SK-N-SH (cell line): ENCODE results near the gene LILRA2. TPM values are rescaled to one million over a fixed set of nuclear protein-coding genes. Genes with fewer than 3 reads are reported as not detected.

ENCODE experiments used
- CTCF ChIA-PET: fragments of 300-600, 350-600 bp; formaldehyde crosslinking; extraction: SDS; loops from one replicate; lab custom pipeline; 2021; lab: Yijun Ruan, JAX
- POLR2A ChIA-PET: fragments of 350-600 bp; sonication (Branson Sonifier 250); formaldehyde crosslinking; extraction: SDS; loops from one replicate; lab custom pipeline; 2020; ENCODE audit warnings: antibody characterized with exemption, inconsistent platforms; lab: Yijun Ruan, JAX
- DNase-seq: peaks from one replicate; pipeline ENCODE4 v3.0.0; 2012
- H2AFZ ChIP-seq: fragments of 200-600 bp; sonication (generic); 2 replicates; pipeline ENCODE4 v1.8.1; 2016; ENCODE audit warnings: antibody characterized with exemption, mild to moderate bottlenecking, low read depth
- H3F3A ChIP-seq: fragments of 200-600 bp; sonication (generic); replicated peaks from 2 replicates; pipeline ENCODE3; 2016; ENCODE audit warnings: antibody characterized with exemption, mild to moderate bottlenecking; ENCODE audit not compliant: insufficient read depth
- H3K27ac ChIP-seq, 2 experiments: fragments of 200-500 bp in 1 of 2; fragments of 200-600 bp in 1 of 2; sonication (Bioruptor generic) in 1 of 2; sonication (generic), shearing (Covaris generic) in 1 of 2; 2 replicates each; pipeline versions ENCODE4 v1.5.1 to v1.6.1; 2014 to 2016; ENCODE audit warnings: low read depth in 2 of 2, inconsistent platforms in 1 of 2, low read length in 1 of 2, mild to moderate bottlenecking in 1 of 2, mixed read lengths in 1 of 2
- H3K27me3 ChIP-seq: fragments of 200-600 bp; sonication (generic), shearing (Covaris generic); 2 replicates; pipeline ENCODE4 v1.6.1; 2016; ENCODE audit warnings: mixed run types; ENCODE audit not compliant: insufficient read depth
- H3K36me3 ChIP-seq, 2 experiments: fragments of 200-500 bp in 1 of 2; fragments of 200-600 bp in 1 of 2; sonication (Bioruptor generic) in 1 of 2; sonication (generic) in 1 of 2; replicated peaks in 1 of 2; 2 replicates each; pipeline versions ENCODE3 to v1.5.1; 2014 to 2016; ENCODE audit warnings: low read length in 1 of 2, mild to moderate bottlenecking in 1 of 2; ENCODE audit not compliant: insufficient read depth in 2 of 2, control insufficient read depth in 1 of 2
- H3K4me1 ChIP-seq, 2 experiments: fragments of 200-500 bp in 1 of 2; fragments of 200-600 bp in 1 of 2; sonication (Bioruptor generic) in 1 of 2; sonication (generic), shearing (Covaris generic) in 1 of 2; 2 replicates each; pipeline versions ENCODE4 v1.5.1 to v1.6.1; 2014 to 2016; ENCODE audit warnings: low read depth in 1 of 2, low read length in 1 of 2, mixed run types in 1 of 2; ENCODE audit not compliant: insufficient read depth in 2 of 2, control insufficient read depth in 1 of 2
- H3K4me2 ChIP-seq: fragments of 200-600 bp; sonication (generic), shearing (Covaris generic); 2 replicates; pipeline ENCODE4 v1.6.1; 2017; ENCODE audit warnings: mixed run types
- H3K4me3 ChIP-seq, 2 experiments: fragments of 200-500 bp in 1 of 2; fragments of 200-600 bp in 1 of 2; sonication (Bioruptor generic) in 1 of 2; sonication (generic), shearing (Covaris generic) in 1 of 2; 2 replicates each; pipeline versions ENCODE4 v1.5.1 to v1.8.1; 2014 to 2016; ENCODE audit warnings: low read depth in 2 of 2, inconsistent platforms in 1 of 2, low read length in 1 of 2, mild to moderate bottlenecking in 1 of 2, mixed read lengths in 1 of 2, moderate library complexity in 1 of 2
- H3K79me2 ChIP-seq: fragments of 200-600 bp; sonication (generic); 2 replicates; pipeline ENCODE4 v1.8.1; 2017; ENCODE audit warnings: mild to moderate bottlenecking; ENCODE audit not compliant: insufficient read depth
- H3K9ac ChIP-seq: fragments of 200-600 bp; sonication (generic); 2 replicates; pipeline ENCODE4 v1.6.1; 2017; ENCODE audit warnings: mixed run types
- H3K9me2 ChIP-seq: fragments of 200-600 bp; sonication (generic); 2 replicates; pipeline ENCODE4 v1.6.1; 2017; ENCODE audit warnings: mixed run types
- H3K9me3 ChIP-seq: fragments of 200-600 bp; sonication (generic); 2 replicates; pipeline ENCODE4 v1.6.1; 2017; ENCODE audit warnings: mixed run types, mild to moderate bottlenecking, moderate library complexity
- H4K20me1 ChIP-seq: fragments of 200-600 bp; sonication (generic); 2 replicates; pipeline ENCODE4 v1.6.1; 2017; ENCODE audit warnings: mild to moderate bottlenecking, mixed run types; ENCODE audit not compliant: insufficient read depth
- ELF1 ChIP-seq: IDR thresholded peaks from 2 replicates; pipeline ENCODE4 v1.4.0; 2012
- EZH2phosphoT487 ChIP-seq: fragments of 200-600 bp; sonication (generic); IDR thresholded peaks from 2 replicates; pipeline ENCODE4 v1.6.1; 2017; ENCODE audit warnings: low read depth, mixed run types, mild to moderate bottlenecking, antibody characterized with exemption, moderate library complexity, borderline replicate concordance
- FOXJ3 ChIP-seq: sonication (generic); formaldehyde crosslinking; IDR thresholded peaks from 2 replicates; pipeline ENCODE4 v1.5.1; 2020; ENCODE audit warnings: mild to moderate bottlenecking, missing genetic modification reagents
- MEF2A ChIP-seq: IDR thresholded peaks from 2 replicates; pipeline ENCODE4 v1.4.0; 2012; ENCODE audit warnings: low read depth, borderline replicate concordance
- NFIC ChIP-seq: IDR thresholded peaks from 2 replicates; pipeline ENCODE4 v1.4.0; 2012; ENCODE audit warnings: borderline replicate concordance
- POLR2AphosphoS5 ChIP-seq: IDR thresholded peaks from 2 replicates; pipeline ENCODE4 v1.6.1; 2012; ENCODE audit warnings: low read depth, low read length
- SMC3 ChIP-seq: IDR thresholded peaks from 2 replicates; pipeline ENCODE4 v1.6.1; 2012; ENCODE audit warnings: low read depth, low read length, improper control_type of control experiment
- TCF12 ChIP-seq: IDR thresholded peaks from 2 replicates; pipeline ENCODE4 v1.4.0; 2012
- TEAD4 ChIP-seq: IDR thresholded peaks from 2 replicates; pipeline ENCODE4 v1.4.0; 2012; ENCODE audit warnings: mild to moderate bottlenecking, borderline replicate concordance; ENCODE audit not compliant: insufficient read depth
- USF2 ChIP-seq: fragments of 150-350 bp; IDR thresholded peaks from 2 replicates; pipeline ENCODE4 v1.6.1; 2017; ENCODE audit warnings: antibody characterized with exemption, low read length, low read depth, borderline replicate concordance
- YY1 ChIP-seq: IDR thresholded peaks from 2 replicates; pipeline ENCODE4 v1.4.0; 2012; ENCODE audit warnings: low read depth, mild to moderate bottlenecking
- ZBTB33 ChIP-seq: IDR thresholded peaks from 2 replicates; pipeline ENCODE4 v1.4.0; 2012; ENCODE audit warnings: low read depth, borderline replicate concordance
- WGBS: methylation state at CpG from one replicate; pipeline ENCODE4 v1.1.6; 2017; ENCODE audit warnings: low lambda C conversion rate; 5-methylcytosine and 5-hydroxymethylcytosine counted together
- polyA plus RNA-seq, 3 experiments: library from polyadenylated mRNA; depleted of rRNA; stranded (reverse); fragments of >200 nt; gene quantifications; 2 replicates each; pipeline ENCODE4 v1.2.3, GENCODE V29; 2012
- TF ChIP-seq, protein P1 (sequence below): fragments of 150-350 bp; IDR thresholded peaks from 2 replicates; pipeline ENCODE4 v1.6.1; 2016; ENCODE audit warnings: mild to moderate bottlenecking, low read depth, low read length
- TF ChIP-seq, protein P2 (sequence below): IDR thresholded peaks from 2 replicates; pipeline ENCODE4; 2012

The LILRA2 gene
- polyA plus RNA-seq, 1 of the 3 experiments (the other 2 are of a cell fraction): not detected

DNA sequence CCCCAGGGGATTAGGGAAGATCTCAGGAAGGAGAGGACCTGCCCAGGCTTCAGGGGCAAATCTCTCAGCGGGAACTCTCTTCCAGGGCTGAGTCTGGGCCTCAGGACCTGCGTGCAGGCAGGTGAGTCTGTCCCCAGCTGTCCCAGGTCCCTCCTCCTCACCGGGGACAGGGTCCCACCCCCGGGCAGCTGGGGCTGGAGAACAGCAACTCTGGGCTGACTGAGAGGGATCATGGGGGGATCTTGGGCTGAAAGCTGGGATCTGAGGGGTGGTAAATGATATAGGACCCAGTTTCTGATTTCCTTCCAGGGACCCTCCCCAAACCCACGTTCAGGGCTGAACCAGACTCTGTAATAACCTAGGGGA, 34.2 kb downstream of the LILRA2 start:
- Histone ChIP-seq H3K4me3 (no peak overlapping the region), H3K27ac (no peak overlapping the region), H3K27me3 (peaks cover 10% of the 10 kb centered on the region), H3K4me2 (no peak overlapping the region), H3K4me1 (no peaks in the 10 kb centered on the region), H4K20me1 (no peaks in the 10 kb centered on the region), H2AFZ (no peak overlapping the region), H3K9me3 (peaks cover 9% of the 10 kb centered on the region; the same call in 1 of the 2 replicates), H3K9me2 (no peaks in the 10 kb centered on the region), H3K79me2 (no peaks in the 10 kb centered on the region), H3K9ac (no peak overlapping the region), H3F3A (no peaks in the 10 kb centered on the region), H3K36me3 (no peaks in the 10 kb centered on the region)
- CTCF ChIA-PET: no interaction called here
- no peak for DNase-seq
- 8% methylated on average over 1 of the region's 5 CpGs for WGBS
- POLR2A ChIA-PET: no interaction called here
- TF ChIP-seq FOXJ3 (CRISPR knock-in tag) (no peak), USF2 (no peak), TEAD4 (no peak), ZBTB33 (no peak), SMC3 (no peak), MEF2A (no peak), POLR2AphosphoS5 (no peak), EZH2phosphoT487 (no peak)
- TF ChIP-seq, protein P1, sequence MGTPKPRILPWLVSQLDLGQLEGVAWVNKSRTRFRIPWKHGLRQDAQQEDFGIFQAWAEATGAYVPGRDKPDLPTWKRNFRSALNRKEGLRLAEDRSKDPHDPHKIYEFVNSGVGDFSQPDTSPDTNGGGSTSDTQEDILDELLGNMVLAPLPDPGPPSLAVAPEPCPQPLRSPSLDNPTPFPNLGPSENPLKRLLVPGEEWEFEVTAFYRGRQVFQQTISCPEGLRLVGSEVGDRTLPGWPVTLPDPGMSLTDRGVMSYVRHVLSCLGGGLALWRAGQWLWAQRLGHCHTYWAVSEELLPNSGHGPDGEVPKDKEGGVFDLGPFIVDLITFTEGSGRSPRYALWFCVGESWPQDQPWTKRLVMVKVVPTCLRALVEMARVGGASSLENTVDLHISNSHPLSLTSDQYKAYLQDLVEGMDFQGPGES: no peak
- TF ChIP-seq, protein P2, sequence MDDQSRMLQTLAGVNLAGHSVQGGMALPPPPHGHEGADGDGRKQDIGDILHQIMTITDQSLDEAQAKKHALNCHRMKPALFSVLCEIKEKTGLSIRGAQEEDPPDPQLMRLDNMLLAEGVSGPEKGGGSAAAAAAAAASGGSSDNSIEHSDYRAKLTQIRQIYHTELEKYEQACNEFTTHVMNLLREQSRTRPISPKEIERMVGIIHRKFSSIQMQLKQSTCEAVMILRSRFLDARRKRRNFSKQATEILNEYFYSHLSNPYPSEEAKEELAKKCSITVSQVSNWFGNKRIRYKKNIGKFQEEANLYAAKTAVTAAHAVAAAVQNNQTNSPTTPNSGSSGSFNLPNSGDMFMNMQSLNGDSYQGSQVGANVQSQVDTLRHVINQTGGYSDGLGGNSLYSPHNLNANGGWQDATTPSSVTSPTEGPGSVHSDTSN: no peak

DNA sequence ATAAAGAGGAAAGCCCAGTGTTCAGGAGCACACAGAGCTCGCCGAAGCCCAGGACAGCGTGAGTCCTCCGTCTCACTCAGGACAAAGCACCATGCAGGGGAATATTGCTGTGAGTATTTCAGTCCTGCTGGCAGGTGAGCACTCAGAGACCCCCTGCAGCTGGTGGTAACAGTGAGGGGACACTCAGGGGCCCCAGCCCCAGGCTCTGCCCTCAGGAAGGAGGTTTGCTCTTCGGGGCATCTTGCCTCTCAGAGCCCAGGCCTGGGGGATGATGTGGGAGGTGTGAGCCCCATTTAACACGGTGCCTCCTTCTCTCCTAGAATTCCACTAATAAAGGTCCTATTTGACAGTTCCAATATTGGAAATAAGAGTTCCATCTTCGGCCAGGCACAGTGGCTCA, 34.6 kb downstream of the LILRA2 start:
- WGBS: 10% methylated on average over 5 of the region's 7 CpGs

More for the DNA sequence above, 34.6 kb downstream of the LILRA2 start:
- Histone ChIP-seq H3K79me2 (no peaks in the 10 kb centered on the region), H2AFZ (no peak overlapping the region), H3K27ac (no peak overlapping the region), H3K27me3 (peaks cover 10% of the 10 kb centered on the region), H4K20me1 (no peaks in the 10 kb centered on the region), H3K4me3 (no peak overlapping the region), H3K4me1 (no peaks in the 10 kb centered on the region), H3K36me3 (no peaks in the 10 kb centered on the region), H3K9me3 (peaks cover 9% of the 10 kb centered on the region; the same call in 1 of the 2 replicates), H3K4me2 (no peak overlapping the region), H3K9me2 (no peaks in the 10 kb centered on the region), H3K9ac (no peak overlapping the region), H3F3A (no peaks in the 10 kb centered on the region)
- CTCF ChIA-PET: no interaction called here
- POLR2A ChIA-PET: no interaction called here
- DNase-seq: no peak
- TF ChIP-seq YY1: no peak
- TF ChIP-seq, protein P1: no peak
- no peak for TF ChIP-seq ELF1
- no peak for TF ChIP-seq NFIC
- no peak for TF ChIP-seq TCF12
